Endodermal cell (in vitro differentiated cells): ENCODE data around the gene AJAP1. TPM values are rescaled to one million over a fixed set of nuclear protein-coding genes. Genes with fewer than 3 reads are reported as not detected.

Experiments used
- DNase-seq: peaks from one replicate; pipeline ENCODE4 v3.0.0-alpha.2; 2017
- H3K27ac ChIP-seq: 2 replicates; pipeline ENCODE4 v1.5.1; 2013; ENCODE audit warnings: mild to moderate bottlenecking, low read depth, low read length, moderate library complexity
- H3K27me3 ChIP-seq: 2 replicates; pipeline ENCODE4 v1.6.1; 2013; ENCODE audit warnings: mild to moderate bottlenecking, low read length, moderate library complexity; ENCODE audit not compliant: insufficient read depth, control insufficient read depth, poor library complexity, severe bottlenecking
- H3K36me3 ChIP-seq: 2 replicates; pipeline ENCODE4 v1.7.0; 2013; ENCODE audit warnings: mild to moderate bottlenecking, low read length, moderate library complexity; ENCODE audit not compliant: control insufficient read depth, insufficient read depth
- H3K4me1 ChIP-seq: one replicate; pipeline ENCODE4 v1.7.0; 2013; ENCODE audit warnings: low read length; ENCODE audit not compliant: control insufficient read depth, insufficient read depth
- H3K4me3 ChIP-seq: 2 replicates; pipeline ENCODE4 v1.5.1; 2013; ENCODE audit warnings: mild to moderate bottlenecking, low read length, moderate library complexity
- H3K9ac ChIP-seq: 2 replicates; pipeline ENCODE4 v1.6.1; 2013; ENCODE audit warnings: mild to moderate bottlenecking, low read length, moderate library complexity; ENCODE audit not compliant: poor library complexity, severe bottlenecking; ENCODE audit errors: extremely low read depth
- H3K9me3 ChIP-seq: 2 replicates; pipeline ENCODE4 v1.6.1; 2013; ENCODE audit warnings: mild to moderate bottlenecking, low read length, moderate library complexity; ENCODE audit not compliant: control insufficient read depth
- H3K27ac Mint-ChIP-seq: 2 replicates; pipeline ENCODE4 v1.8.0; 2020; ENCODE audit warnings: mixed read lengths
- H3K27me3 Mint-ChIP-seq: 2 replicates; pipeline ENCODE4 v1.8.0; 2021; ENCODE audit warnings: mild to moderate bottlenecking, mixed read lengths; ENCODE audit not compliant: insufficient read depth
- H3K36me3 Mint-ChIP-seq: 2 replicates; pipeline ENCODE4 v1.8.0; 2020; ENCODE audit warnings: low read depth, mixed read lengths
- H3K4me1 Mint-ChIP-seq: 2 replicates; pipeline ENCODE4 v1.8.0; 2020; ENCODE audit warnings: mixed read lengths
- H3K4me3 Mint-ChIP-seq: 2 replicates; pipeline ENCODE4 v1.8.0; 2020; ENCODE audit warnings: mild to moderate bottlenecking, moderate library complexity, mixed read lengths
- H3K9me3 Mint-ChIP-seq: 2 replicates; pipeline ENCODE4 v1.8.0; 2020; ENCODE audit warnings: mild to moderate bottlenecking, mixed read lengths
- WGBS, 2 experiments: methylation state at CpG; one replicate each; pipeline versions ENCODE4 v1.1.5 to v1.1.7; 2013; ENCODE audit warnings: missing lambda C conversion rate in 2 of 2, mixed read lengths in 1 of 2; ENCODE audit not compliant: insufficient coverage in 1 of 2, insufficient read length in 1 of 2; 5-methylcytosine and 5-hydroxymethylcytosine counted together
- total RNA-seq, 2 donors: library from RNA; stranded (reverse); fragmentation: NEBNext Ultra II Directional in 1 of 2; extraction: Animal tissue kit (Norgen Biotek cat#: 25700) in 1 of 2; gene quantifications; 2 replicates in 1 of 2; 3 replicates in 1 of 2; pipeline ENCODE4 v1.2.1, GENCODE V29; 2021
- TF ChIP-seq, protein P1 (sequence below): fragments of 200-600 bp; sonication (generic); conservative IDR thresholded peaks from 2 replicates; pipeline ENCODE4 v1.5.0; 2021; ENCODE audit warnings: antibody characterized with exemption, mild to moderate bottlenecking

AJAP1 gene
- total RNA-seq, 2 donors from 2014 or later = 19.4 to 22.1 TPM

DNA sequence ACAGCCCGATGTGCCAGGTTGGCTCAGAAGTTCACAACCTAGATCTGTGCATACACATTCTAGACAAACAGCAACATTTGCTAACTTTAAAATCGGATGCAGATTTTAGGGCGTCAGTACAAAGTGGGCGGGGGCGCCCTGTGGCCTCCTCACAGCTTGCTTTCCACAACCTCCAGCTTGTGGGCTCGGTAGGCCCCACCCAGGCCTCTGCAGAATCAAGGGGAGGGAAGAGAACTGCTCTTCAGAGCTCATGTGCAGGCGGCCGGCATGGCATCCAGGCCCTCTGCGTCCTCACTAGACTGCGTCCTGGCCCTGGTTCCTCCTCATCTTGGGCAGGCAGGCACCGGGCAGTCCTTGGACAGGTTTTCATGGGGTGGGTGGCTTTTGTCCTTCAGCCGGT is 59.3 kb downstream of the AJAP1 start:
- Histone ChIP-seq H3K27ac (no peak overlapping the region), H3K36me3 (peaks cover 41% of the 10 kb centered on the region), H3K9ac (no peak overlapping the region), H3K27me3 (no peaks in the 10 kb centered on the region), H3K4me3 (no peak overlapping the region), H3K4me1 (peaks cover 41% of the 10 kb centered on the region), H3K9me3 (peaks cover 12% of the 10 kb centered on the region)
- DNase-seq = no peak
- TF ChIP-seq, protein P1, sequence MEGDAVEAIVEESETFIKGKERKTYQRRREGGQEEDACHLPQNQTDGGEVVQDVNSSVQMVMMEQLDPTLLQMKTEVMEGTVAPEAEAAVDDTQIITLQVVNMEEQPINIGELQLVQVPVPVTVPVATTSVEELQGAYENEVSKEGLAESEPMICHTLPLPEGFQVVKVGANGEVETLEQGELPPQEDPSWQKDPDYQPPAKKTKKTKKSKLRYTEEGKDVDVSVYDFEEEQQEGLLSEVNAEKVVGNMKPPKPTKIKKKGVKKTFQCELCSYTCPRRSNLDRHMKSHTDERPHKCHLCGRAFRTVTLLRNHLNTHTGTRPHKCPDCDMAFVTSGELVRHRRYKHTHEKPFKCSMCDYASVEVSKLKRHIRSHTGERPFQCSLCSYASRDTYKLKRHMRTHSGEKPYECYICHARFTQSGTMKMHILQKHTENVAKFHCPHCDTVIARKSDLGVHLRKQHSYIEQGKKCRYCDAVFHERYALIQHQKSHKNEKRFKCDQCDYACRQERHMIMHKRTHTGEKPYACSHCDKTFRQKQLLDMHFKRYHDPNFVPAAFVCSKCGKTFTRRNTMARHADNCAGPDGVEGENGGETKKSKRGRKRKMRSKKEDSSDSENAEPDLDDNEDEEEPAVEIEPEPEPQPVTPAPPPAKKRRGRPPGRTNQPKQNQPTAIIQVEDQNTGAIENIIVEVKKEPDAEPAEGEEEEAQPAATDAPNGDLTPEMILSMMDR = no peak
- peaks cover 29% of the 10 kb centered on the region for H3K27me3 Mint-ChIP-seq
- peaks cover 26% of the 10 kb centered on the region for H3K36me3 Mint-ChIP-seq
- H3K27ac Mint-ChIP-seq = no peak overlapping the region
- H3K9me3 Mint-ChIP-seq = peaks cover 15% of the 10 kb centered on the region
- H3K4me1 Mint-ChIP-seq = peaks cover 48% of the 10 kb centered on the region
- H3K4me3 Mint-ChIP-seq = peak overlapping the region; percentile 25
- WGBS, 2 experiments = 87 to 92% methylated on average over 9 to 12 of the region's 12 CpGs

DNA sequence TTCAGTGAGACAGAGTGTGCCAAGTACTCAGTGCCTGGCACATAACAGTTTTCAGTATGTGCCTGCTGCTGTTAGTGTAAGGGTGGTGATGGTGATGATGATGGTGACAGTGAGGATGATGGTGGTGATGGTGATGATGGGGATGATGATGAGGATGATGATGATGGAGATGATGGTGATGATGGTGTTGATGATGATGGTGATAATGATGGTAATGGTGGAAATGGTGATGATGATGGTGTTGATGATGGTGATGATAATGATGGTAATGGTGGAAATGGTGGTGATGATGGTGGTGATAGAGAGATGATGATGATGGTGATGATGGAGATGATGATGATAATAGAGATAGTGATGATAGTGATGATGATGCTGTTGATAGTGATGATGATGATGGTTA is 62.0 kb downstream of the AJAP1 start:
- no peak overlapping the region for H3K4me3 Mint-ChIP-seq
- H3K9me3 Mint-ChIP-seq = peaks cover 16% of the 10 kb centered on the region
- H3K4me1 Mint-ChIP-seq = peaks cover 43% of the 10 kb centered on the region
- peaks cover 33% of the 10 kb centered on the region for H3K27me3 Mint-ChIP-seq
- H3K36me3 Mint-ChIP-seq = peaks cover 27% of the 10 kb centered on the region
- no peak overlapping the region for H3K27ac Mint-ChIP-seq
- Histone ChIP-seq H3K9ac (no peak overlapping the region), H3K9me3 (peaks cover 12% of the 10 kb centered on the region), H3K27ac (no peak overlapping the region), H3K36me3 (peaks cover 50% of the 10 kb centered on the region), H3K4me1 (peaks cover 39% of the 10 kb centered on the region), H3K27me3 (no peaks in the 10 kb centered on the region), H3K4me3 (no peak overlapping the region)
- TF ChIP-seq, protein P1 = no peak
- no peak for DNase-seq

DNA sequence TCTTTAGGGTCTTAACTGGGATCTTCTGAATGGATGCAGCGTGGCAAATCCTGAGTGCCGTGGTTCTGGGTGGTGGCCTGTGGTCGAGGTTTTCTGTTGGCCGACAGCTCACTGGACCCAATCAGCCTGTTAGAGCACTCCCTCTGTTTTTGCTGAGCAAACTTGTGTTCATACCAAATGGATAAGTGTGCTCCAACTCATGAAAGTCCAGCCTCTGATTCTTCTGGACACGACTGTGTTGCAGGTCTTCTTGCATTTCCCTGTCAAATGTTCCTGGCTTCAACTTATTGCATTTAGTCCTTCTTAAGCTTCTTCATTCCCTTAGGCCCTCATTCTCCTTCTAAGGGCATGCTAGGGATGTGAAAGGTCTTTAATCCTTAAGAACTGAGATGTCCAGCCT is 63.7 kb downstream of the AJAP1 start:
- Histone ChIP-seq H3K9me3 (peaks cover 12% of the 10 kb centered on the region), H3K4me1 (peaks cover 30% of the 10 kb centered on the region), H3K4me3 (no peak overlapping the region), H3K27ac (no peak overlapping the region), H3K9ac (no peak overlapping the region), H3K36me3 (peaks cover 57% of the 10 kb centered on the region), H3K27me3 (no peaks in the 10 kb centered on the region)
- Mint-ChIP-seq H3K4me1 (peaks cover 37% of the 10 kb centered on the region), H3K4me3 (no peak overlapping the region), H3K36me3 (peaks cover 39% of the 10 kb centered on the region), H3K27me3 (peaks cover 31% of the 10 kb centered on the region), H3K27ac (no peak overlapping the region), H3K9me3 (peaks cover 17% of the 10 kb centered on the region)
- TF ChIP-seq, protein P1 = no peak
- 93 to 96% methylated on average over 5 of the region's 5 CpGs for WGBS, 2 experiments
- DNase-seq = no peak
